NB4 (cell line): ENCODE results near the gene TTN.

Source experiments
- DNase-seq: peaks from one replicate; pipeline ENCODE4 v3.0.0; 2010; ENCODE audit warnings: low read depth
- H3K4me3 ChIP-seq: one replicate; pipeline ENCODE4 v1.5.1; 2011; ENCODE audit warnings: mild to moderate bottlenecking, low read depth, low read length, moderate library complexity
- MYC ChIP-seq: IDR thresholded peaks from 2 replicates; pipeline ENCODE4 v1.6.1; 2011; ENCODE audit warnings: low read depth, low read length
- POLR2A ChIP-seq: IDR thresholded peaks from 2 replicates; pipeline ENCODE4 v1.6.1; 2011; ENCODE audit warnings: mild to moderate bottlenecking; ENCODE audit not compliant: insufficient read length; ENCODE audit errors: extremely low read depth
- TF ChIP-seq, protein P1 (sequence below): IDR thresholded peaks from one replicate; pipeline ENCODE4 v1.5.1; 2012; ENCODE audit warnings: low read depth, low read length
- TF ChIP-seq, protein P2 (sequence below): IDR thresholded peaks from 2 replicates; pipeline ENCODE4 v1.6.1; 2011; ENCODE audit warnings: low read depth, low read length

Gene TTN

DNA sequence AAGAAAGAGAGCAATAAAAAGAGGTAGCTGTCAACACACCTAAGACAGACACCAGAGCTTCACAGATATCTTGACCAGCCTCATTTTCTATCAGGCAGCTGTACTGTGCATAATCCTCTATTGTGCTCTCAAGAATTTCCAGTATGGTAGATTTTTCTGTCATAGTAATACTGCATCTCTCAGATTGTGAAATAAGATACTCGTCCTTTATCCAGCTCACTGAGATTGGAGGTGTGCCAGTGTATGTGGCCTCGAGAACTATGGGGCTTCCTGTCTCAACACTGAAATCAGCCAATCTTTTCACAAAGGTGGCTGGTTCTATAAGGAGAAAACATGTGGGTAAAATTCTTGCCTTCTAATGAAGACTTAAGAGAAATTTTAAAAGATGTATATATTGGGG lies 88.9 kb downstream of the TTN start:
- TF ChIP-seq, protein P1, sequence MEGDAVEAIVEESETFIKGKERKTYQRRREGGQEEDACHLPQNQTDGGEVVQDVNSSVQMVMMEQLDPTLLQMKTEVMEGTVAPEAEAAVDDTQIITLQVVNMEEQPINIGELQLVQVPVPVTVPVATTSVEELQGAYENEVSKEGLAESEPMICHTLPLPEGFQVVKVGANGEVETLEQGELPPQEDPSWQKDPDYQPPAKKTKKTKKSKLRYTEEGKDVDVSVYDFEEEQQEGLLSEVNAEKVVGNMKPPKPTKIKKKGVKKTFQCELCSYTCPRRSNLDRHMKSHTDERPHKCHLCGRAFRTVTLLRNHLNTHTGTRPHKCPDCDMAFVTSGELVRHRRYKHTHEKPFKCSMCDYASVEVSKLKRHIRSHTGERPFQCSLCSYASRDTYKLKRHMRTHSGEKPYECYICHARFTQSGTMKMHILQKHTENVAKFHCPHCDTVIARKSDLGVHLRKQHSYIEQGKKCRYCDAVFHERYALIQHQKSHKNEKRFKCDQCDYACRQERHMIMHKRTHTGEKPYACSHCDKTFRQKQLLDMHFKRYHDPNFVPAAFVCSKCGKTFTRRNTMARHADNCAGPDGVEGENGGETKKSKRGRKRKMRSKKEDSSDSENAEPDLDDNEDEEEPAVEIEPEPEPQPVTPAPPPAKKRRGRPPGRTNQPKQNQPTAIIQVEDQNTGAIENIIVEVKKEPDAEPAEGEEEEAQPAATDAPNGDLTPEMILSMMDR, result no peak
- TF ChIP-seq POLR2A (no peak), MYC (no peak)
- TF ChIP-seq, protein P2, sequence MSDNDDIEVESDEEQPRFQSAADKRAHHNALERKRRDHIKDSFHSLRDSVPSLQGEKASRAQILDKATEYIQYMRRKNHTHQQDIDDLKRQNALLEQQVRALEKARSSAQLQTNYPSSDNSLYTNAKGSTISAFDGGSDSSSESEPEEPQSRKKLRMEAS, result no peak
- DNase-seq, result no peak
- no peak overlapping the region for H3K4me3 ChIP-seq

DNA sequence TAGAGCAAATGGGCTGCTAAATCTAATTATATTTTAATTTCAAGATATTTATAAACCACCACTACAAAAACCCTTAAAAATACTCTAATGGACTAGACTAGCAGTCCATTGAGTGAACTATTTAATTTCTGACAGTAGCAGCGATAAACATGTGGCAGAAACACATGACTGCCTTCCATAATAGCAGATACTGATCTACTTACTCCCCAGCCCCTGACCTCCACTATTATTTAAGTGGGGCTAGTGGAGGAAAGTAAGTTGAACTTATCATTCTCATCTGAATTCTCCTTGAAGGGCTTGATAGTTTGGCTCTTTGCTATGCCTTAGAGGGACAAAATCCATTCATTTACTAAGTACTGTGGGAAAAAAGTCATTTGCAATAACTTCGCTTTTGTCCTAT lies 90.8 kb downstream of the TTN start:
- no peak overlapping the region for H3K4me3 ChIP-seq
- DNase-seq, result no peak
- TF ChIP-seq, protein P1, result no peak
- TF ChIP-seq POLR2A, result no peak
- TF ChIP-seq, protein P2, result no peak
- TF ChIP-seq MYC, result no peak

DNA sequence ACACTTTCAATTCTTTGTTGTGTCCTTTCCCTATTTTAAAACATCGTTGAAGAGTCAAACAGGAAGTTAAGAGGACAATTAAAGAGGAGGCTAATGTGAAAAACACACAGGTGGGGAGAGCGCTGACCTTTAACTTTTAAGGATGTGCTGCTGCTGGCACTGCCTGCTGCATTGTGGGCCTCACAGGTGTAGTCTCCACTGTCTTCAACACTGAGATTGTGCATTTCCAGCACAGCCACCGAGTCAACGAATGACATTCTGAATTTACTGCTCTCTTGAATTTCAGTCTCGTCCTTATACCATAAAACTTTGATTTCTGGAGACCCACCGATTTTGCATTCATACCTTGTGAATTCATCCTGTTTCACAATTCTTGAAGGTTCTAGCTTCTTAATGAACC lies 91.9 kb downstream of the TTN start:
- DNase-seq, result no peak
- no peak for TF ChIP-seq MYC
- TF ChIP-seq, protein P2, result no peak
- TF ChIP-seq, protein P1, result no peak
- TF ChIP-seq POLR2A, result no peak
- H3K4me3 ChIP-seq, result no peak overlapping the region

DNA sequence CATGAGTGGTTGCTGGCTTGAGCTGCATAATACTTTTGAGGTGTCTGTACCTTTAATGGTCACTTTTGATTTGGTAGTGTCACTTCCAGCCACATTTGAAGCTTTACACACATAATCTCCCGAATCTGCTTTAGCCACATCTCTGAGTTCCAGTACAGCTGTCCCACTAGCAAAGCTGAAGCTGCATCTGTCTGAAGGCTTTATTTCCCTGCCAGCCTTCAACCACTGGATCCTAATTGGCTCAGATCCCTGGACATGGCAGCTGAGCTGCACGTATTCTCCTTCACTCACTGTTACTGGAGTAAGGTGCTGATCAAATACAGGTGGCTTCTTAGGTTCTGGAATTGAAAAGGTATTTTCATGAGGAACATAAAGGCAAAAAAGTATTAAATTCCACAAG lies 99.7 kb downstream of the TTN start:
- DNase-seq, result no peak
- TF ChIP-seq, protein P1, result no peak
- TF ChIP-seq, protein P2, result no peak
- no peak overlapping the region for H3K4me3 ChIP-seq

DNA sequence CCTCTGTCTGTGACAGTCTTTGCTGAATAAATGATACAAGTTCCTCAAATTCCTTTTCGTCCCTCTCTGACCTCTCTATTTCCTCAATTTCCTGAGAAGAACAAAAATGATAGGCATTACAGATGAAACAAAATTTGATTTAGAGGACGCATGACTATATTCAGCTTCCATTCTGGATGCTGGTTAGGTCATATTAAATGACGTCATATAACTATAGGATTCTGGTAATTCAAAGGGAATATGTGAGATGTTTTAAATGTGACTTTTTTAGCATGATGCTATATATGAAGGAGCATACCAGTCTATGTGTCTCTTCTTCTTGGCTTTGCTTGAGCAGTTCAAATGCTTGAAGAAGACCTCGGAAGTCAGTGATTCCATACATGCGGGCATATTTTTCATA lies 102.3 kb downstream of the TTN start:
- no peak for TF ChIP-seq POLR2A
- TF ChIP-seq, protein P1, result no peak
- no peak for TF ChIP-seq MYC
- DNase-seq, result no peak
- H3K4me3 ChIP-seq, result no peak overlapping the region

DNA sequence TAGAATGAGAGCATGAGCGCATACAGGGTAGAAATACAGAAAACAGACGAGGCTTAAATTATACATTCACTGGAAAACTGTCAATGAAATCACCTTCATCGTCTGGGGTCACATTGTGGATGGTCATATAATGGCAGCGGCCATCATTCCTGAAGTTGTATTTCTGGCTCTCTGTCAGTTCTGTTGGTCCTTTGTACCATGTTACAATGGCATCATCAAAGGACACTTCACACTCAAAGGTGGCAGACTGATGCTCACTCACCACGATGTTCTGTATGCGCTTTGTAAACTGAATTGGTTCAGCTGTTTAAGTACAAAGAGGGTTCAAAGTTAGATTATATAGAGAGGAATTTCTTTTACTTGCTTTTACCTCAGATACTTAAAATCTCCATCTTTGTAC lies 104.9 kb downstream of the TTN start:
- H3K4me3 ChIP-seq, result no peak overlapping the region
- TF ChIP-seq, protein P2, result no peak
- TF ChIP-seq, protein P1, result no peak
- TF ChIP-seq POLR2A, result no peak
- TF ChIP-seq MYC, result no peak
- DNase-seq, result no peak
